ENCODE results near the gene FAM174B. TPM values are rescaled to one million over a fixed set of nuclear protein-coding genes. Genes with fewer than 3 reads are reported as not detected.

The FAM174B gene
- total RNA-seq, 4 donors from 2014 or later = 2.2 to 8.5 (median 4.4) TPM

DNA sequence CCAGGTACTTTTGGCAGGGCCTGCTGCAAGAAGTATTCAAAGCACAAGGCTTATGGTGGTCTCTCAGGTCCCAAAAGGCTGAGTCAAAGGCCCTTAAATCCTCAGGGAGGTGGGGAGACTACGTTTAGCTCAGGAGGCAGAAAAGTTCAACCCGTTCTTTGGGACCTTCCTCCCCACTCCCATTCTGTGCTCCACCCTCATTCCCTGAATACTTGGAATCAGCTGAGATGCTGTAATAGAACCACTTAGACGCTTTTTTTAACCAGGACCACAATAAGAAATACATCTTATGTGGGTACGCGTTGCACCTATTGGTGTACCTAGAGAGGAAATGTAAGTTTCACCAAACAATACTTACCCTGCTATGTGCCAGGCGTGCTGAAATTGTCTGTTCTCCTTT, 58.0 kb downstream of the FAM174B start:
- TF ChIP-seq CTCF (IDR thresholded peaks at IDR 0.05; ENCODE audit: low read depth) = no peak

DNA sequence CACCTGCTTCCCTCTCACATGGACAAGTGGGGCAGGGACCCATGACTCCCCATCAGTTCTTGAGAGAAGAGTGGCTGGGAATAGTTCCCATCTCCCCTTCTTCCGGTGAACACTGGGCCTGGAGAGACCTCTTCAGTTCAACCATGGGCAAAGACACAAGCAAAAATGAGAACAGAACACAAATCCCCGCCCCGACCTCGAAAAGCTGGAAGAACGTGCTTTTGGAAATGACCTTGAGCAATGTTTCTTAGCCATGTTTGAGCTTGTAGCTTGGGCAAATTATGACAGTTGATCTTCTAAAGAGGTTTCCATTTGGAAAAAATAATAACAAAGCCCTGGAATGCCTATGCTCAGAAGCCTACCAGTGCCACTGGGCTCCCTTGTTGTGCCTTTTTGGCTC, 59.0 kb downstream of the FAM174B start:
- TF ChIP-seq CTCF (IDR thresholded peaks at IDR 0.05; ENCODE audit: low read depth) = no peak

GRCh38 chr15:92595506-92596381, 59.8 kb downstream of the FAM174B start:
- TF ChIP-seq CTCF (IDR thresholded peaks at IDR 0.05; ENCODE audit: low read depth) = no peak

GRCh38 chr15:92591275-92591674, 64.3 kb downstream of the FAM174B start:
- TF ChIP-seq CTCF (IDR thresholded peaks at IDR 0.05; ENCODE audit: low read depth) = no peak

- TF ChIP-seq CTCF (IDR thresholded peaks at IDR 0.05; ENCODE audit: low read depth) = no peak
Measured at GRCh38 chr15:92586966-92587365, 68.6 kb downstream of the FAM174B start.

DNA sequence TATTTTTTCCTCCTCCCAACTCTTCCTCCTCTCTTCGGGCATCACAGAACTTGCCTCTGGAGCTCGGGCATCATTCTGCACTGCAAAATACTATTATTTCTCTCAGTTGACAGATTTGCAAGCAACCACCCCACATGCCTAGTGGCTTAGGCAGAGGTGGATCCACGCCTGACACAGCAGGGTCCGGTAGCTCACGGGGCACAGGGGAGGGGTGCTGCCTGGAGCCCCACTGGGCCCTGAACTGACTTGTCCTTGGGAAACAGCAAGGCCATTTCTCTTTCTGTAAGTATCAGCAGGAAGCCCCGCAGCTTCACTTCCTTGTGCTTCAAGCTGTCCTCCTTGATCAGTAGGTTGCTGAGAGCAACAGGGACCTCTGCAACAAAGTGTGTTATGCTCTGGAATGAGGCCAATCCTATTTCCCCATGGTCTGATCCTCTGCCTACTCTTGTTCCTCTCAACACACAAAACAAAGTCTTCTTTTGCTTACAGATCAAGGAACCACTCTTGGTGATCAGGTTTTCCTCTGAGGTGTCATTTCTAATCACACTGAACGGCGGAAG, 69.1 kb downstream of the FAM174B start:
- TF ChIP-seq CTCF (IDR thresholded peaks at IDR 0.05; ENCODE audit: low read depth) = no peak

GRCh38 chr15:92584105-92584504, 71.5 kb downstream of the FAM174B start:
- TF ChIP-seq CTCF (IDR thresholded peaks at IDR 0.05; ENCODE audit: low read depth) = no peak

Data from subcutaneous adipose tissue (tissue), 4 donors.